ENCODE results near the gene DNAJB6. TPM values are rescaled to one million over a fixed set of nuclear protein-coding genes. Genes with fewer than 3 reads are reported as not detected.

DNAJB6 gene
- total and polyA plus RNA-seq, 2 experiments from 2014 or later, result 139 to 187 TPM

DNA sequence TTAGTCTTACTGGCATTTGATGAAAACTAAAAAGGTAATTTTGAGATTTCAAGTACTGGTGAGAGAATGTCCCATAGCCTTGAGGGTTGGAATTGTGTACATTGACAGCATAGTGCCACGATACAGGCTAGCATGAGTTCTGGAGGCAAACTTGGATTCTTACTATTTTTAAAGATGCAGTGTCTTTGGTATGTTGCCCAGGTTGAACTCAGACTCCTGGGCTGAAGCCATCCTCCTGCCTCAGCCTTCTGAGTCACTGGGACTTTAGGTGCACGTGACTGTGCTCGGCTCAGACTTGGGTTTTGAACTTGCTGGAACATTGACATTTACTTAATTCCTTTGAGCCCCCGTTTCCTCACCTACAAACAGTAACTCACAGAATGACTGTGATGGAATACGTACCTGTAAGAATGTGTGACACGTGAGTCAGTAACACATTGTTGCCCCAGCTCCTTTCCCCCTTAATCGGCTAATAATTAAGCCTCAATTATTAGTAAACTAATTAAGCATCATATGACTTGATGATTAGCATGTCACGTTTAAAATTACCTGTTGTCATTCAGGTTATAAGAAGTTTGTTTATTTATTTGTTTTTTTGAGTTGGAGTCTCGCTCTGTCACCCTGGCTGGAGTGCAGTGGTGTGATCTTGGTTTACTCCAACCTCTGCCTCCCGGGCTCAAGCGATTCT lies 10.6 kb downstream of the DNAJB6 start:
- in situ Hi-C loops (cut with MboI), result no loop called here
- DNase-seq, result peak; percentile 98
- 51% methylated on average over 11 of the region's 11 CpGs for WGBS, 2 experiments (ENCODE audit: low coverage in 1 of 2, low lambda C conversion rate in 2 of 2, missing lambda C conversion rate in 2 of 2)
- no peak for TF ChIP-seq EZH2phosphoT487 (IDR thresholded peaks at IDR 0.05; ENCODE audit: insufficient read depth, low read depth)
- no peak for TF ChIP-seq EZH2 (IDR thresholded peaks at IDR 0.05; ENCODE audit: insufficient read depth, poor library complexity, severe bottlenecking)
- peaks cover 68% of the 10 kb centered on the region for H4K20me1 ChIP-seq (ENCODE audit: insufficient read depth)
- H3K9me2 ChIP-seq (ENCODE audit: insufficient read depth), result no peaks in the 10 kb centered on the region
- no peak overlapping the region for H2AFZ ChIP-seq
- peaks cover 25% of the 10 kb centered on the region; the same call in 1 of the 2 replicates for H3F3A ChIP-seq (ENCODE audit: insufficient read depth)
- peak overlapping the region; percentile 80 for H3K27ac ChIP-seq
- peaks cover 100% of the 10 kb centered on the region for H3K79me2 ChIP-seq (ENCODE audit: insufficient read depth)
- H3K4me3 ChIP-seq, result peak overlapping the region; percentile 62
- no peaks in the 10 kb centered on the region for H3K9me3 ChIP-seq (ENCODE audit: low read depth)
- peak overlapping the region; percentile 82 for H3K4me2 ChIP-seq (ENCODE audit: unreplicated experiment)
- peak overlapping the region; percentile 72 for H3K9ac ChIP-seq
- H3K36me3 ChIP-seq (ENCODE audit: low read depth), result no peaks in the 10 kb centered on the region
- peaks cover 39% of the 10 kb centered on the region for H3K4me1 ChIP-seq (ENCODE audit: insufficient read depth)
- H3K27me3 ChIP-seq (replicated peaks; ENCODE audit: insufficient read depth), result no peaks in the 10 kb centered on the region

DNA sequence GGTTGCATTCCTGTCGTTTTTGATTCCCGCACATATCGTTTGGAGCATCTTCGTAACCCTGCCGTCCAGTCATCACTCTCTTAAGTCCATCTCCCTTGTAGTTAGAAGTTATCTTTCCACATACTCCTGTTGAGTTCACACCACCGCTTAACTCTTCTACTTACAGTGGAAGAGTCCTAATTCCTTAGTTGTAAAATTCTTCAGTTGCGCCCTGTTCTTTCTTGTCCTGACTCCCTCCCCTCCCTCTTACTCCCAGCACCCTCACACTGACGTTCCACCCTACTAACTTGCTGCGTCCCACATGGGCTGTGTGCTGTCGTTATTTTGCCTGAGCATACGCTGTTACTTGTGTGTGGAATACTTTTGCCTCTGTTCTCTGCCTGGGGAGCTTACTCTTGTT lies 11.7 kb downstream of the DNAJB6 start:
- H4K20me1 ChIP-seq (ENCODE audit: insufficient read depth), result peaks cover 75% of the 10 kb centered on the region
- H3K27ac ChIP-seq, result no peak overlapping the region
- no peaks in the 10 kb centered on the region for H3K9me2 ChIP-seq (ENCODE audit: insufficient read depth)
- H3K27me3 ChIP-seq (replicated peaks; ENCODE audit: insufficient read depth), result no peaks in the 10 kb centered on the region
- no peak overlapping the region for H2AFZ ChIP-seq
- H3K36me3 ChIP-seq (ENCODE audit: low read depth), result no peaks in the 10 kb centered on the region
- DNase-seq, result no peak
- in situ Hi-C loops (cut with MboI), result no loop called here
- no peak for TF ChIP-seq EZH2phosphoT487 (IDR thresholded peaks at IDR 0.05; ENCODE audit: insufficient read depth, low read depth)
- no peak for TF ChIP-seq EZH2 (IDR thresholded peaks at IDR 0.05; ENCODE audit: insufficient read depth, poor library complexity, severe bottlenecking)
- H3F3A ChIP-seq (ENCODE audit: insufficient read depth), result peaks cover 24% of the 10 kb centered on the region; the same call in 1 of the 2 replicates
- WGBS, 2 experiments (ENCODE audit: low coverage in 1 of 2, low lambda C conversion rate in 2 of 2, missing lambda C conversion rate in 2 of 2), result 89% methylated on average over 11 of the region's 11 CpGs
- no peak overlapping the region for H3K9ac ChIP-seq
- no peak overlapping the region for H3K4me3 ChIP-seq
- no peak overlapping the region for H3K4me2 ChIP-seq (ENCODE audit: unreplicated experiment)
- no peaks in the 10 kb centered on the region for H3K9me3 ChIP-seq (ENCODE audit: low read depth)
- peaks cover 100% of the 10 kb centered on the region for H3K79me2 ChIP-seq (ENCODE audit: insufficient read depth)
- peaks cover 39% of the 10 kb centered on the region for H3K4me1 ChIP-seq (ENCODE audit: insufficient read depth)

DNA sequence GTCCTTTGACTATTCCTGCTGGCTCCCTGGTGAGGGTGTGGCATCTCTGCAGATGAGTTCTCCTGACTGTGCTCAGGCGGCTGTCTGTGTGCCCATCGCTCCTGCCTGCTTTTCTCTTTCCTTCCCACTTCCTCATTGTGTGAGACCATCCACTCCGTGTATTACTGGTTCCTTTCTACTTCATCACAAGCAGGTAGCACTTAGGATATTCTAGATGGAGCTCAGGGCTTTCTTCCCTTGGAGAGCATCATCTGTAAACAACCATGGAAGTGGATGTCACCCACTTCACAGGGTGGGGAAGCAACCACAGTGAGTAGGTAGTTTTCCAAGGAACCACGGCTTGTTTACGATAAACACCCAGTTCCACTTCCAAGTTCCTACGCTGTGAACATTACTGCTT lies 15.7 kb downstream of the DNAJB6 start:
- no peak overlapping the region for H3K27ac ChIP-seq
- no peak overlapping the region for H3K4me2 ChIP-seq (ENCODE audit: unreplicated experiment)
- no peaks in the 10 kb centered on the region for H3K9me2 ChIP-seq (ENCODE audit: insufficient read depth)
- H3K79me2 ChIP-seq (ENCODE audit: insufficient read depth), result peaks cover 100% of the 10 kb centered on the region
- H3K9me3 ChIP-seq (ENCODE audit: low read depth), result no peaks in the 10 kb centered on the region
- H2AFZ ChIP-seq, result no peak overlapping the region
- H3F3A ChIP-seq (ENCODE audit: insufficient read depth), result peaks cover 28% of the 10 kb centered on the region; the same call in 1 of the 2 replicates
- in situ Hi-C loops (cut with MboI), result no loop called here
- H4K20me1 ChIP-seq (ENCODE audit: insufficient read depth), result peaks cover 75% of the 10 kb centered on the region
- no peak overlapping the region for H3K9ac ChIP-seq
- DNase-seq, result no peak
- 70 to 73% methylated on average over 6 of the region's 6 CpGs for WGBS, 2 experiments (ENCODE audit: low coverage in 1 of 2, low lambda C conversion rate in 2 of 2, missing lambda C conversion rate in 2 of 2)
- peaks cover 47% of the 10 kb centered on the region for H3K4me1 ChIP-seq (ENCODE audit: insufficient read depth)
- H3K27me3 ChIP-seq (replicated peaks; ENCODE audit: insufficient read depth), result no peaks in the 10 kb centered on the region
- no peak overlapping the region for H3K4me3 ChIP-seq
- H3K36me3 ChIP-seq (ENCODE audit: low read depth), result no peaks in the 10 kb centered on the region
- TF ChIP-seq EZH2phosphoT487 (IDR thresholded peaks at IDR 0.05; ENCODE audit: insufficient read depth, low read depth) (no peak), EZH2 (IDR thresholded peaks at IDR 0.05; ENCODE audit: insufficient read depth, poor library complexity, severe bottlenecking) (no peak)

DNA sequence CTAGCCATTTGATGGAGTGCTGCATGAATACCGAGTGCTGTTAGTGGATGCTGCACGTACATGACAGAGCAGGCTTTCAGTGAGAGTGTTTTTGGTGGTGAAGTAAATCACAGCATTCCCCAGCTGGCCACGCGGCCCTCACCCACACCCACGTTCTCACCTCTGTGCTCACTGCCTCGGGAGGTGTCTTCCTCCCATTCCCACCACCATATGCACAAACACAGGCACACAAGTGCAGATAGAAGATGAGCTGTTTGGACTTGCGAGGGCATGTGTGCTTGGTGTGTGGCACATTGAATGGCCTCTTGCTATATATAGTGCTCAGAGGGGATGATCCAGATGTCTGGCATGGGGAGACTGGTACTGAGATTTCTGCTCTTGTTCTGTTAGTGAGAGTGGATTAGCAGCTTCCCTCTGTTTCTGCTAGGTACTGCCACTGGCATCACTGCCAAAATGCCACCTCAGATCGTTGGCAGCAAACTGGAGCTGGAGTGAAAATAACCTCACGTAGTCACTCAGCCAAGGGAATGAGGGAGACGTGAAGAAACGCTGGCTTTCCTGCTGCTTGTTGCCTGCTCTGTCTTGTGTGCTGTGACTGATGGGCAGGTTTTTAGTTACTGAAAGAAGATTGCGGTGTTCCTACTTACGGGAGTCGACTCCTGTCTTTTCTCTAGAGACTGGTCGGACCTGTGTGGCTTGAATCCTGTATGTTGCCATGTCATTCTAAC lies 19.1 kb downstream of the DNAJB6 start:
- peaks cover 27% of the 10 kb centered on the region for H3K4me1 ChIP-seq (ENCODE audit: insufficient read depth)
- peak overlapping the region; percentile 34 for H3K4me2 ChIP-seq (ENCODE audit: unreplicated experiment)
- peaks cover 12% of the 10 kb centered on the region; the same call in 1 of the 2 replicates for H3K36me3 ChIP-seq (ENCODE audit: low read depth)
- DNase-seq, result peak; percentile 80
- peak overlapping the region; percentile 44; the same call in 1 of the 2 replicates for H3K9ac ChIP-seq
- H3K27me3 ChIP-seq (replicated peaks; ENCODE audit: insufficient read depth), result no peaks in the 10 kb centered on the region
- H3K4me3 ChIP-seq, result 0 out of 2 replicates have a peak overlapping the region, but pooled peaks have one; percentile 1
- H3F3A ChIP-seq (ENCODE audit: insufficient read depth), result peaks cover 23% of the 10 kb centered on the region
- peaks cover 72% of the 10 kb centered on the region for H4K20me1 ChIP-seq (ENCODE audit: insufficient read depth)
- H2AFZ ChIP-seq, result no peak overlapping the region
- no peaks in the 10 kb centered on the region for H3K9me3 ChIP-seq (ENCODE audit: low read depth)
- TF ChIP-seq EZH2 (IDR thresholded peaks at IDR 0.05; ENCODE audit: insufficient read depth, poor library complexity, severe bottlenecking) (no peak), EZH2phosphoT487 (IDR thresholded peaks at IDR 0.05; ENCODE audit: insufficient read depth, low read depth) (no peak)
- H3K27ac ChIP-seq, result peak overlapping the region; percentile 44
- WGBS, 2 experiments (ENCODE audit: low coverage in 1 of 2, low lambda C conversion rate in 2 of 2, missing lambda C conversion rate in 2 of 2), result 26 to 27% methylated on average over 15 of the region's 15 CpGs
- H3K9me2 ChIP-seq (ENCODE audit: insufficient read depth), result no peaks in the 10 kb centered on the region
- H3K79me2 ChIP-seq (ENCODE audit: insufficient read depth), result peaks cover 100% of the 10 kb centered on the region
- in situ Hi-C loops (cut with MboI), result no loop called here
